Measurements from ENCODE around the gene KDM5B.
"Not testable (repeated sequence)": the region's sequence is repeated elsewhere in the genome, so short reads cannot be mapped to it uniquely, and the experiment has no call there.

KDM5B gene

GRCh38 chr1:202791077-202791747, 17.0 kb downstream of the KDM5B start:
- DNase-seq = no peak

- DNase-seq = no peak
Observed at GRCh38 chr1:202788800-202789199, 19.4 kb downstream of the KDM5B start.

GRCh38 chr1:202786804-202787203, 21.4 kb downstream of the KDM5B start:
- DNase-seq = no peak

- DNase-seq = no peak
Observed at GRCh38 chr1:202781180-202781579, 27.0 kb downstream of the KDM5B start.

- no peak for DNase-seq
Observed at GRCh38 chr1:202770135-202770534, 38.1 kb downstream of the KDM5B start.

GRCh38 chr1:202765721-202766120, 42.5 kb downstream of the KDM5B start:
- no peak for DNase-seq

- no peak for DNase-seq
Observed at GRCh38 chr1:202762019-202762418, 46.2 kb downstream of the KDM5B start.

GRCh38 chr1:202760589-202760988, 47.6 kb downstream of the KDM5B start:
- DNase-seq = no peak

- DNase-seq = no peak
Observed at GRCh38 chr1:202756391-202756790, 51.8 kb downstream of the KDM5B start.

- no peak for DNase-seq
Observed at GRCh38 chr1:202754293-202754692, 53.9 kb downstream of the KDM5B start.

GRCh38 chr1:202752774-202753173, 55.4 kb downstream of the KDM5B start:
- DNase-seq = no peak

GRCh38 chr1:202750761-202751160, 57.5 kb downstream of the KDM5B start:
- no peak for DNase-seq

- no peak for DNase-seq
Observed at GRCh38 chr1:202750024-202750423, 58.2 kb downstream of the KDM5B start.

GRCh38 chr1:202745323-202745888, 62.8 kb downstream of the KDM5B start:
- no peak for DNase-seq

GRCh38 chr1:202744770-202745169, 63.5 kb downstream of the KDM5B start:
- not testable (repeated sequence) for DNase-seq

- DNase-seq = no peak
Observed at GRCh38 chr1:202742496-202742895, 65.7 kb downstream of the KDM5B start.

- DNase-seq = no peak
Observed at GRCh38 chr1:202733251-202733650, 75.0 kb downstream of the KDM5B start.

GRCh38 chr1:202728951-202729350, 79.3 kb downstream of the KDM5B start:
- no peak for DNase-seq

GRCh38 chr1:202725526-202725925, 82.7 kb downstream of the KDM5B start:
- no peak for DNase-seq

- no peak for DNase-seq
Observed at GRCh38 chr1:202723708-202724107, 84.5 kb downstream of the KDM5B start.

- not testable (repeated sequence) for DNase-seq
Observed at GRCh38 chr1:202723046-202723445, 85.2 kb downstream of the KDM5B start.

- no peak for DNase-seq
Observed at GRCh38 chr1:202716654-202717053, 91.6 kb downstream of the KDM5B start.

- not testable (repeated sequence) for DNase-seq
Observed at GRCh38 chr1:202714202-202714601, 94.0 kb downstream of the KDM5B start.

- no peak for DNase-seq
Observed at GRCh38 chr1:202713110-202713509, 95.1 kb downstream of the KDM5B start.

Data from activated naive CD4-positive, alpha-beta T cell treated with anti-CD3 and anti-CD28 coated beads, Interleukin-2, amount 50 U/mL, for 16 hours (primary cell).